HepG2 (cell line): ENCODE measurements around the gene SLC45A2. TPM values are rescaled to one million over a fixed set of nuclear protein-coding genes. Genes with fewer than 3 reads are reported as not detected.

Source experiments
- ATAC-seq: fragments of 200-7000 bp; cut with Tn5 transposase; 3 replicates; pipeline ENCODE4 v1.9.1; 2020; ENCODE audit warnings: mild to moderate bottlenecking, moderate library complexity
- BruUV-seq: library from RNA; stranded (reverse); fragments of 400-500 nt; replicated peaks from 2 replicates; lab custom pipeline; 2021; lab: Mats Ljungman, UMichigan
- CTCF ChIA-PET: fragments of 300-600 bp; formaldehyde crosslinking; extraction: SDS; loops from one replicate; lab custom pipeline; 2021; ENCODE audit warnings: low total read pairs, inconsistent platforms, low intra/inter-chr PET ratio; lab: Yijun Ruan, JAX
- POLR2A ChIA-PET: fragments of 350-600 bp; sonication (Branson Sonifier 250); formaldehyde crosslinking; loops from one replicate; lab custom pipeline; 2020; ENCODE audit warnings: antibody characterized with exemption, inconsistent platforms; lab: Yijun Ruan, JAX
- DNase-seq: peaks from one replicate; pipeline ENCODE4 v3.0.0-alpha.2; 2015; ENCODE audit warnings: low spot score
- FAIRE-seq: peaks from 3 replicates; lab custom pipeline; 2011; peaks lifted over from hg19 to GRCh38; lab: Jason Lieb, UNC
- H2AFZ ChIP-seq: one replicate; pipeline ENCODE4 v1.6.1; 2011; ENCODE audit warnings: low read length, inconsistent platforms
- H3K27ac ChIP-seq: fragments of 300-600 bp; 3 replicates; pipeline ENCODE4 v1.8.0; 2011; ENCODE audit warnings: mixed run types, mild to moderate bottlenecking, mixed read lengths, low read length, inconsistent platforms; ENCODE audit not compliant: insufficient read depth; ENCODE audit errors: extremely low read length
- H3K27me3 ChIP-seq, 2 experiments: fragments of 200-600 bp in 1 of 2; 2 replicates in 1 of 2; 3 replicates in 1 of 2; pipeline versions ENCODE4 v1.6.0 to v1.8.0; 2011; ENCODE audit warnings: low read length in 2 of 2, mild to moderate bottlenecking in 2 of 2, moderate library complexity in 2 of 2, inconsistent platforms in 1 of 2; ENCODE audit not compliant: insufficient read depth in 2 of 2, control insufficient read depth in 1 of 2
- H3K36me3 ChIP-seq, 2 experiments: fragments of 200-600 bp in 1 of 2; replicated peaks in 1 of 2; 2 replicates in 1 of 2; 3 replicates in 1 of 2; pipeline versions ENCODE4 v1.5.1 to v1.8.0; 2011; ENCODE audit warnings: low read length in 2 of 2, inconsistent platforms in 1 of 2; ENCODE audit not compliant: insufficient read depth in 2 of 2, control insufficient read depth in 1 of 2
- H3K4me1 ChIP-seq: 2 replicates; pipeline ENCODE4 v1.5.1; 2012; ENCODE audit warnings: low read length, inconsistent platforms; ENCODE audit not compliant: insufficient read depth
- H3K4me2 ChIP-seq: 2 replicates; pipeline ENCODE4 v1.6.0; 2011; ENCODE audit warnings: low read depth, low read length, inconsistent platforms
- H3K4me3 ChIP-seq, 3 experiments: fragments of 200-600 bp in 1 of 3; sonication (generic), shearing (Covaris generic) in 1 of 3; replicated peaks in 1 of 3; 2 replicates each; pipeline ENCODE4 v1.5.1; 2011 to 2016; ENCODE audit warnings: low read length in 3 of 3, inconsistent platforms in 2 of 3, low read depth in 2 of 3, mild to moderate bottlenecking in 2 of 3, control low read depth in 1 of 3, mixed read lengths in 1 of 3; ENCODE audit not compliant: insufficient read depth in 1 of 3
- H3K79me2 ChIP-seq: one replicate; pipeline ENCODE4 v1.6.1; 2011; ENCODE audit warnings: low read length, inconsistent platforms; ENCODE audit not compliant: insufficient read depth
- H3K9ac ChIP-seq: 2 replicates; pipeline ENCODE4 v1.6.0; 2011; ENCODE audit warnings: mild to moderate bottlenecking, low read depth, low read length, inconsistent platforms; ENCODE audit not compliant: insufficient read depth
- H3K9me3 ChIP-seq: 2 replicates; pipeline ENCODE4 v1.5.1; 2012; ENCODE audit warnings: mild to moderate bottlenecking, low read length
- H4K20me1 ChIP-seq: 2 replicates; pipeline ENCODE4 v1.6.0; 2011; ENCODE audit warnings: inconsistent platforms, mild to moderate bottlenecking, low read length, moderate library complexity; ENCODE audit not compliant: insufficient read depth
- JUND ChIP-seq: sonication (generic); formaldehyde crosslinking; IDR thresholded peaks from 2 replicates; pipeline ENCODE4 v1.8.0; 2022; ENCODE audit warnings: mild to moderate bottlenecking, missing genetic modification reagents
- MTA1 ChIP-seq: sonication (generic); formaldehyde crosslinking; IDR thresholded peaks from 2 replicates; pipeline ENCODE4 v1.4.0; 2020; ENCODE audit warnings: missing genetic modification reagents, mild to moderate bottlenecking, borderline replicate concordance
- POLR2A ChIP-seq, 2 experiments: IDR thresholded peaks; 2 replicates each; pipeline ENCODE4 v1.6.1; 2011; ENCODE audit warnings: low read depth in 2 of 2, low read length in 2 of 2, mild to moderate bottlenecking in 1 of 2, moderate library complexity in 1 of 2; ENCODE audit not compliant: insufficient read depth in 1 of 2
- TBP ChIP-seq: sonication (generic); formaldehyde crosslinking; IDR thresholded peaks from 2 replicates; pipeline ENCODE4 v1.5.0; 2020; ENCODE audit warnings: missing genetic modification reagents
- TCF7 ChIP-seq: sonication (generic); IDR thresholded peaks from 2 replicates; pipeline ENCODE4 v1.6.1; 2016; ENCODE audit warnings: antibody characterized with exemption, low read depth
- TEAD2 ChIP-seq: sonication (generic); formaldehyde crosslinking; IDR thresholded peaks from 2 replicates; pipeline ENCODE4 v1.9.0; 2021; ENCODE audit warnings: missing genetic modification reagents
- ZNF17 ChIP-seq: sonication (generic); formaldehyde crosslinking; IDR thresholded peaks from 2 replicates; pipeline ENCODE4 v1.5.0; 2020; ENCODE audit warnings: mild to moderate bottlenecking, missing genetic modification reagents
- ZNF224 ChIP-seq: sonication (generic); formaldehyde crosslinking; IDR thresholded peaks from 2 replicates; pipeline ENCODE4 v1.5.0; 2020; ENCODE audit warnings: mild to moderate bottlenecking, missing genetic modification reagents
- ZNF326 ChIP-seq: sonication (generic); formaldehyde crosslinking; IDR thresholded peaks from 2 replicates; pipeline ENCODE4 v1.4.0; 2020; ENCODE audit warnings: missing genetic modification reagents, borderline replicate concordance
- ZNF792 ChIP-seq: IDR thresholded peaks from 2 replicates; pipeline ENCODE4 v1.6.1; 2016
- WGBS: methylation state at CpG from one replicate; pipeline ENCODE4 v1.1.6; 2017; ENCODE audit warnings: low lambda C conversion rate; 5-methylcytosine and 5-hydroxymethylcytosine counted together
- in situ Hi-C: cut with HindIII; loops from 2 replicates; pipeline ENCODE4 v1.10.0; 2017; ENCODE audit warnings: low pct_unique_long_range_greater_than_20kb; ENCODE audit not compliant: extremely low pct_ligation_motif_present
- intact Hi-C: fragments of 100-400 bp; cut with micrococcal nuclease; formaldehyde crosslinking; loops from one replicate; pipeline ENCODE4 v1.10.0; 2022; ENCODE audit not compliant: unreplicated experiment
- polyA plus RNA-seq, 8 experiments: library from polyadenylated mRNA; depleted of rRNA in 3 of 8; stranded (reverse) in 7 of 8; unstranded in 1 of 8; fragments of >200 nt; fragmentation: Illumina TruSeq in 4 of 8; extraction: Trizol in 4 of 8; gene quantifications; 2 replicates each; pipeline versions ENCODE4 v1.2.1 to v1.2.3, GENCODE V29; 2011 to 2016; ENCODE audit warnings: low read depth in 4 of 8, missing spikeins in 1 of 8, mixed read lengths in 1 of 8; ENCODE audit not compliant: insufficient read depth in 1 of 8
- total RNA-seq, 5 experiments: library from RNA; depleted of rRNA; stranded (reverse); fragments of >200 nt; fragmentation: Illumina TruSeq; extraction: Trizol; gene quantifications; 2 replicates each; pipeline ENCODE4 v1.2.3, GENCODE V29; 2016; ENCODE audit warnings: low read depth in 1 of 5
- TF ChIP-seq, protein P1 (sequence below): sonication (generic); formaldehyde crosslinking; IDR thresholded peaks from 2 replicates; pipeline ENCODE4 v1.4.0; 2020; ENCODE audit warnings: mild to moderate bottlenecking, missing genetic modification reagents
- TF ChIP-seq, protein P2 (sequence below): sonication (generic); formaldehyde crosslinking; IDR thresholded peaks from 2 replicates; pipeline ENCODE4 v1.5.0; 2020; ENCODE audit warnings: mild to moderate bottlenecking, missing genetic modification reagents

SLC45A2 gene
- total and polyA plus RNA-seq, 2 of the 13 experiments (the other 11 are each of a cell fraction or from before 2014, with no cell fraction given) = 0.22 to 0.24 TPM

DNA sequence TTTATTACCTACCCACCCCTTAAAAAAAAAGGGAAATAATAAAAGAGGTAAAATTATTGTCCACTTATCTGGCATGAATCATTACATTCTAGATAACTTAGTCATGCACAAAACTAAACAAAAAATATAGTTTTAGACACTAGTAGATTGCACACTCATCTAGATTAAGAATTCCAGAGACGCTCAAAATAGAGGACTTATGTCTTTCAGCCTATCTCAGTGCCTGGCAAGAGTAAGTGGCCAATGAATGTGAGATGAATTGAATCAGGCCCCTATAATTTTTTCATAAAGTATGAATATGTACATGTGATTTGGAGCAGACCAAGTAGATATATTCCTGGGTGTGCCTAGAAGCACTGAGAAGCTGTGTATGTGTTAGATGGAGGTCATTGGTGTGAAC, 50.3 kb downstream of the SLC45A2 start:
- Histone ChIP-seq H3K36me3 (no peaks in the 10 kb centered on the region), H2AFZ (no peak overlapping the region), H4K20me1 (no peaks in the 10 kb centered on the region), H3K27me3 (peaks cover 3 to 4% of the 10 kb centered on the region in 2 experiments; a peak in 2 of 5 replicates), H3K9me3 (no peaks in the 10 kb centered on the region), H3K4me2 (no peak overlapping the region), H3K4me3 (no peak overlapping the region), H3K9ac (no peak overlapping the region), H3K79me2 (no peaks in the 10 kb centered on the region)
- FAIRE-seq (no peak), DNase-seq (no peak), ATAC-seq (no peak)
- intact Hi-C loops = loop anchor here (1.0 to 10.0 kb wide), 2 partner anchors 119 to 502 kb away; no protein-coding TSS in a partner anchor
- CTCF ChIA-PET = interaction anchor here (1.6 kb wide), 1 partner anchor 499 kb away, joined by 8 read pairs; no protein-coding TSS in a partner anchor
- POLR2A ChIA-PET = interaction anchor here (1.4 kb wide), 1 partner anchor 493 kb away, joined by 4 read pairs; the partner anchor contains the start of gene TARS1
- TF ChIP-seq ZNF224 (CRISPR knock-in tag) (no peak), ZNF792 (CRISPR knock-in tag) (no peak)
- TF ChIP-seq, protein P1, sequence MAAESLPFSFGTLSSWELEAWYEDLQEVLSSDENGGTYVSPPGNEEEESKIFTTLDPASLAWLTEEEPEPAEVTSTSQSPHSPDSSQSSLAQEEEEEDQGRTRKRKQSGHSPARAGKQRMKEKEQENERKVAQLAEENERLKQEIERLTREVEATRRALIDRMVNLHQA (CRISPR knock-in tag) = no peak
- TF ChIP-seq, all 625 proteins: peak for 0
- 0% methylated on average over 1 of the region's 1 CpG for WGBS
- H3K4me1 ChIP-seq = no peaks in the 10 kb centered on the region
- in situ Hi-C loops = loop anchor here (10.0 kb wide), 1 partner anchor 349 kb away; no protein-coding TSS in a partner anchor
- no TSS peak for BruUV-seq
- no peak overlapping the region for H3K27ac ChIP-seq

DNA sequence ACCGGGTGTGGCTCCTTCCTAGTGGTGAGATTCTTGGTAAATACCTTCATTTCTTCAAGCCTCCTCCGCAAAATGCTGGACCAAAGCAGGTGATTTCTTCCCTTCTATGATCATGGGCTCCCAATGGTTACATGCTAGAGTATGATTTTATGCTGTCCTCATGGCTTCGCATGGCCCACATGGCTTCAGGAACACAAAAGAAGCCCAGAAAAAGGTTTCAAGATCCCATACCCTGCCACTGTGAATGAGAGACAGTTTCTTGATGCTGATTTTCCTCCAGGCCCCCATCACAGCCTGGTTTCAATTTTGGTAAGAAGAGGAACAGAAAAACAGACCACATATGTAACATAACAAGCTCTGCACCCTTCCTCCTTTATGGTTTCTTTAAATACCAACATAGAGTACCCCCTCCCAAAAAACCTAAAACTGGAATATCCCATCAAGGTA, 50.7 kb downstream of the SLC45A2 start:
- no peak for FAIRE-seq
- BruUV-seq = no TSS peak

More for the DNA sequence above, 50.7 kb downstream of the SLC45A2 start:
- DNase-seq = no peak
- ChIA-PET POLR2A (interaction anchor here (1.4 kb wide), 1 partner anchor 493 kb away, joined by 4 read pairs; the partner anchor contains the start of gene TARS1), CTCF (interaction anchor here (1.6 kb wide), 1 partner anchor 498 kb away, joined by 8 read pairs; no protein-coding TSS in a partner anchor)
- Histone ChIP-seq H3K9ac (no peak overlapping the region), H2AFZ (no peak overlapping the region)
- no peak for TF ChIP-seq MTA1 (CRISPR knock-in tag)
- TF ChIP-seq TEAD2 = no peak
- TF ChIP-seq ZNF17 = no peak
- TF ChIP-seq POLR2A (IDR thresholded peaks at IDR 0.05; ENCODE audit: insufficient read depth in 1 of 2, low read depth in 2 of 2, low read length in 2 of 2) = no peak
- no peak for TF ChIP-seq TBP (CRISPR knock-in tag)
- no peak for TF ChIP-seq ZNF326
- TF ChIP-seq TCF7 = no peak
- no peak for TF ChIP-seq JUND (CRISPR knock-in tag)
- TF ChIP-seq, protein P2, sequence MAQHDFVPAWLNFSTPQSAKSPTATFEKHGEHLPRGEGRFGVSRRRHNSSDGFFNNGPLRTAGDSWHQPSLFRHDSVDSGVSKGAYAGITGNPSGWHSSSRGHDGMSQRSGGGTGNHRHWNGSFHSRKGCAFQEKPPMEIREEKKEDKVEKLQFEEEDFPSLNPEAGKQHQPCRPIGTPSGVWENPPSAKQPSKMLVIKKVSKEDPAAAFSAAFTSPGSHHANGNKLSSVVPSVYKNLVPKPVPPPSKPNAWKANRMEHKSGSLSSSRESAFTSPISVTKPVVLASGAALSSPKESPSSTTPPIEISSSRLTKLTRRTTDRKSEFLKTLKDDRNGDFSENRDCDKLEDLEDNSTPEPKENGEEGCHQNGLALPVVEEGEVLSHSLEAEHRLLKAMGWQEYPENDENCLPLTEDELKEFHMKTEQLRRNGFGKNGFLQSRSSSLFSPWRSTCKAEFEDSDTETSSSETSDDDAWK (CRISPR knock-in tag) = no peak
- TF ChIP-seq, all 625 proteins: peak for 0
- no peak overlapping the region for H3K4me3 ChIP-seq
- H3K27ac ChIP-seq = no peak overlapping the region
- in situ Hi-C loops (loop anchor here (10.0 kb wide), 1 partner anchor 349 kb away; no protein-coding TSS in a partner anchor), intact Hi-C loops (loop anchor here (1.0 to 10.0 kb wide), 2 partner anchors 119 to 501 kb away; no protein-coding TSS in a partner anchor)
- H3K36me3 ChIP-seq = no peaks in the 10 kb centered on the region
- H3K9me3 ChIP-seq = no peaks in the 10 kb centered on the region
- no peaks in the 10 kb centered on the region for H3K4me1 ChIP-seq
- H4K20me1 ChIP-seq = no peaks in the 10 kb centered on the region
- 35% methylated on average over 3 of the region's 3 CpGs for WGBS
- no peak overlapping the region for H3K4me2 ChIP-seq
- peaks cover 3% of the 10 kb centered on the region in 2 experiments; a peak in 2 of 5 replicates for H3K27me3 ChIP-seq
- ATAC-seq = no peak
- H3K79me2 ChIP-seq = no peaks in the 10 kb centered on the region
